ENCODE measurements around the gene DNM3.

The DNM3 gene

DNA sequence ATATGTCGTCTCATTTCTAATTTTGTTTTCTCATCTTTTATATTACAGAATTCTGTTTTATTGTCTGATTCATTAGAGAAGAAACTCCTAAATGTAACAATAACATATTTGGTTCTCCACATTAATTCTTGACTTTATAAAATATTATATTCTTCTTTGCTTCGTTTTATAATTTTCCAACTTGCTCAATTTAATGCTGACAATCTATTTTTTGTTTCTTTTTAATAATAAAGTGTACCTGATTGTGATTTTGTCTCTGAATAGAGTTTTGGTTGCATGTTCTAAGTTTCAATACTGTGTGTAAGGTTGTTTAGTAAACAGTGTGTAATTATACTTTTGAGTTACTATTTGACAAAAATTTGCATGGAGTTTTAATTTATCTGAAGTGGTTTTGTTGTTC lies 448.1 kb downstream of the DNM3 start:
- no peaks in the 10 kb centered on the region for H3K9me2 ChIP-seq (ENCODE audit: low read depth, low read length)
- no peak overlapping the region for H3K9ac ChIP-seq (ENCODE audit: low read length)
- no peaks in the 10 kb centered on the region for H4K20me1 ChIP-seq (ENCODE audit: insufficient read depth, low read length)
- no peaks in the 10 kb centered on the region for H3F3A ChIP-seq (ENCODE audit: insufficient read depth, low read length)
- no peaks in the 10 kb centered on the region for H3K9me3 ChIP-seq (ENCODE audit: low read length)
- no peaks in the 10 kb centered on the region for H3K36me3 ChIP-seq (ENCODE audit: insufficient read depth, low read length)
- TF ChIP-seq, protein P1, sequence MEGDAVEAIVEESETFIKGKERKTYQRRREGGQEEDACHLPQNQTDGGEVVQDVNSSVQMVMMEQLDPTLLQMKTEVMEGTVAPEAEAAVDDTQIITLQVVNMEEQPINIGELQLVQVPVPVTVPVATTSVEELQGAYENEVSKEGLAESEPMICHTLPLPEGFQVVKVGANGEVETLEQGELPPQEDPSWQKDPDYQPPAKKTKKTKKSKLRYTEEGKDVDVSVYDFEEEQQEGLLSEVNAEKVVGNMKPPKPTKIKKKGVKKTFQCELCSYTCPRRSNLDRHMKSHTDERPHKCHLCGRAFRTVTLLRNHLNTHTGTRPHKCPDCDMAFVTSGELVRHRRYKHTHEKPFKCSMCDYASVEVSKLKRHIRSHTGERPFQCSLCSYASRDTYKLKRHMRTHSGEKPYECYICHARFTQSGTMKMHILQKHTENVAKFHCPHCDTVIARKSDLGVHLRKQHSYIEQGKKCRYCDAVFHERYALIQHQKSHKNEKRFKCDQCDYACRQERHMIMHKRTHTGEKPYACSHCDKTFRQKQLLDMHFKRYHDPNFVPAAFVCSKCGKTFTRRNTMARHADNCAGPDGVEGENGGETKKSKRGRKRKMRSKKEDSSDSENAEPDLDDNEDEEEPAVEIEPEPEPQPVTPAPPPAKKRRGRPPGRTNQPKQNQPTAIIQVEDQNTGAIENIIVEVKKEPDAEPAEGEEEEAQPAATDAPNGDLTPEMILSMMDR (IDR thresholded peaks at IDR 0.05; ENCODE audit: low read length), result no peak
- no peak for TF ChIP-seq EZH2 (IDR thresholded peaks at IDR 0.05; ENCODE audit: borderline replicate concordance, low read length)
- H3K27me3 ChIP-seq (ENCODE audit: insufficient read depth, low read length), result no peaks in the 10 kb centered on the region
- no peak overlapping the region for H3K27ac ChIP-seq (ENCODE audit: low read depth, low read length, poor library complexity, severe bottlenecking)
- H3K4me3 ChIP-seq (ENCODE audit: low read depth, low read length, poor library complexity, severe bottlenecking), result no peak overlapping the region
- H2AFZ ChIP-seq (ENCODE audit: low read length), result no peak overlapping the region
- no peak overlapping the region for H3K4me2 ChIP-seq (ENCODE audit: low read length)
- no peaks in the 10 kb centered on the region for H3K79me2 ChIP-seq (ENCODE audit: insufficient read depth, low read length)
- no peaks in the 10 kb centered on the region for H3K4me1 ChIP-seq (ENCODE audit: insufficient read depth, low read length, severe bottlenecking)

DNA sequence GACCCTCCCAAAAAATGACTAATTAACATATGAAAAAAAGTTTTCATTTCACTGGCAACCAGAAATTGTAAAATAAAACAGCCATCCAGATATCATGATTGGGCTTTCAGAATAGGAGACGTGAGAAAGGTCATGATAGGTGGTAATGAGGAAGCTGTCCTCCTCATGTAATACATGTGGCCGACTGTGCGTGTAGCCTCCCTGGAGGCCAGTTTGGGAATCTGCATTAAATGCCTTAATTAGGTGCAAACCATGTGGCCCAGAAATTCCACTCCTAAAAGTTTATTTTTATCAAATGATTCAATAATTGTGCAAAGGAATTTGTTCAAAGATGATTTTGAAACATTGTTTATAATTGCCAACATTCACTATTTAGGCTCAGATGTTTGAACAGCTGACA lies 451.5 kb downstream of the DNM3 start:
- Histone ChIP-seq H3F3A (ENCODE audit: insufficient read depth, low read length) (no peaks in the 10 kb centered on the region), H3K4me3 (ENCODE audit: low read depth, low read length, poor library complexity, severe bottlenecking) (no peak overlapping the region), H3K9me2 (ENCODE audit: low read depth, low read length) (no peaks in the 10 kb centered on the region; the same call in 1 of the 2 replicates), H3K27ac (ENCODE audit: low read depth, low read length, poor library complexity, severe bottlenecking) (no peak overlapping the region), H2AFZ (ENCODE audit: low read length) (no peak overlapping the region), H3K36me3 (ENCODE audit: insufficient read depth, low read length) (no peaks in the 10 kb centered on the region), H3K4me2 (ENCODE audit: low read length) (no peak overlapping the region), H3K79me2 (ENCODE audit: insufficient read depth, low read length) (no peaks in the 10 kb centered on the region), H3K4me1 (ENCODE audit: insufficient read depth, low read length, severe bottlenecking) (no peaks in the 10 kb centered on the region), H4K20me1 (ENCODE audit: insufficient read depth, low read length) (no peaks in the 10 kb centered on the region), H3K27me3 (ENCODE audit: insufficient read depth, low read length) (no peaks in the 10 kb centered on the region), H3K9me3 (ENCODE audit: low read length) (no peaks in the 10 kb centered on the region), H3K9ac (ENCODE audit: low read length) (no peak overlapping the region)
- TF ChIP-seq, protein P1 (IDR thresholded peaks at IDR 0.05; ENCODE audit: low read length), result no peak

- no peaks in the 10 kb centered on the region for H3K36me3 ChIP-seq (ENCODE audit: insufficient read depth, low read length)
- H3K4me2 ChIP-seq (ENCODE audit: low read length), result no peak overlapping the region
- H3K27ac ChIP-seq (ENCODE audit: low read depth, low read length, poor library complexity, severe bottlenecking), result no peak overlapping the region
- no peaks in the 10 kb centered on the region for H3K4me1 ChIP-seq (ENCODE audit: insufficient read depth, low read length, severe bottlenecking)
- H3F3A ChIP-seq (ENCODE audit: insufficient read depth, low read length), result no peaks in the 10 kb centered on the region
- H3K27me3 ChIP-seq (ENCODE audit: insufficient read depth, low read length), result no peaks in the 10 kb centered on the region
- H3K79me2 ChIP-seq (ENCODE audit: insufficient read depth, low read length), result no peaks in the 10 kb centered on the region
- no peak overlapping the region for H2AFZ ChIP-seq (ENCODE audit: low read length)
- H3K9me3 ChIP-seq (ENCODE audit: low read length), result no peaks in the 10 kb centered on the region
- no peak overlapping the region for H3K4me3 ChIP-seq (ENCODE audit: low read depth, low read length, poor library complexity, severe bottlenecking)
- no peaks in the 10 kb centered on the region for H4K20me1 ChIP-seq (ENCODE audit: insufficient read depth, low read length)
- no peaks in the 10 kb centered on the region; the same call in 1 of the 2 replicates for H3K9me2 ChIP-seq (ENCODE audit: low read depth, low read length)
- H3K9ac ChIP-seq (ENCODE audit: low read length), result no peak overlapping the region
- no peak for TF ChIP-seq EZH2 (IDR thresholded peaks at IDR 0.05; ENCODE audit: borderline replicate concordance, low read length)
- TF ChIP-seq, protein P1 (IDR thresholded peaks at IDR 0.05; ENCODE audit: low read length), result no peak
Observed at GRCh38 chr1:172293429-172293828, 452.1 kb downstream of the DNM3 start.

Measured in OCI-LY1 (cell line).